Breast epithelium (tissue), 4 donors: ENCODE results near the gene PDE7B. TPM values are rescaled to one million over a fixed set of nuclear protein-coding genes. Genes with fewer than 3 reads are reported as not detected.

Experiments
- DNase-seq, 2 donors: peaks; one replicate each; pipeline ENCODE4 v3.0.0-alpha.2; 2019; ENCODE audit warnings: low spot score in 2 of 2
- H3K27ac ChIP-seq, 2 donors: fragments of 200-600 bp; sonication (generic) in 1 of 2; one replicate each; pipeline ENCODE4 v1.5.1; 2016 to 2019; ENCODE audit warnings: mild to moderate bottlenecking in 1 of 2
- H3K27me3 ChIP-seq, 2 donors: fragments of 200-600 bp; sonication (generic) in 1 of 2; one replicate each; pipeline versions ENCODE4 v1.5.1 to v1.6.0; 2017 to 2019; ENCODE audit warnings: control low read depth in 1 of 2, mild to moderate bottlenecking in 1 of 2
- H3K36me3 ChIP-seq: fragments of 200-600 bp; one replicate; pipeline ENCODE4 v1.5.1; 2019
- H3K4me1 ChIP-seq, 2 donors: fragments of 200-600 bp; sonication (generic); one replicate each; pipeline ENCODE4 v1.5.1; 2016 to 2019; ENCODE audit warnings: control low read depth in 1 of 2
- H3K4me3 ChIP-seq, 3 donors: fragments of 200-600 bp; sonication (generic); 1 replicate in 2 of 3; 2 replicates in 1 of 3; pipeline ENCODE4 v1.5.1; 2016 to 2019; ENCODE audit warnings: mild to moderate bottlenecking in 3 of 3, moderate library complexity in 2 of 3
- H3K9me3 ChIP-seq, 2 donors: fragments of 200-600 bp; sonication (generic) in 1 of 2; one replicate each; pipeline ENCODE4 v1.5.1; 2016 to 2019; ENCODE audit warnings: control low read depth in 1 of 2
- CTCF ChIP-seq, 3 donors: fragments of 450-650 bp; IDR thresholded peaks; one replicate each; pipeline ENCODE4 v1.5.1; 2016 to 2017; ENCODE audit warnings: antibody characterized with exemption in 3 of 3, mild to moderate bottlenecking in 3 of 3, moderate library complexity in 3 of 3
- POLR2A ChIP-seq: fragments of 450-650 bp; IDR thresholded peaks from one replicate; pipeline ENCODE4 v1.6.1; 2016; ENCODE audit warnings: antibody characterized with exemption, mild to moderate bottlenecking, moderate library complexity
- POLR2AphosphoS5 ChIP-seq, 3 donors: sonication (generic); formaldehyde crosslinking; IDR thresholded peaks; one replicate each; pipeline ENCODE4 v1.6.1; 2017; ENCODE audit warnings: antibody characterized with exemption in 3 of 3
- intact Hi-C: fragments of 100-400 bp; cut with DNase I; formaldehyde crosslinking; loops from one replicate; pipeline ENCODE4 v1.15.1; 2023; ENCODE audit warnings: low total_unique reads
- total RNA-seq, 3 donors: library from RNA; depleted of rRNA; stranded (reverse); fragments of >200 nt; gene quantifications; one replicate each; pipeline ENCODE4 v1.1.0, GENCODE V29; 2016

Gene PDE7B
- total RNA-seq, 3 donors from 2014 or later = 3.4 to 5.2 (median 5.1) TPM

GRCh38 chr6:135985471-135985870 is 134.0 kb downstream of the PDE7B start:
- no peaks in the 10 kb centered on the region for H3K36me3 ChIP-seq
- no peak overlapping the region for H3K4me3 ChIP-seq
- H3K9me3 ChIP-seq = no peaks in the 10 kb centered on the region
- no peak for DNase-seq
- no peak for TF ChIP-seq POLR2A
- TF ChIP-seq POLR2AphosphoS5 (IDR thresholded peaks at IDR 0.05) = no peak
- TF ChIP-seq CTCF (IDR thresholded peaks at IDR 0.05) = no peak
- no peak overlapping the region for H3K27ac ChIP-seq
- H3K4me1 ChIP-seq = no peaks in the 10 kb centered on the region
- intact Hi-C loops = no loop called here
- no peaks in the 10 kb centered on the region for H3K27me3 ChIP-seq

- DNase-seq = no peak
- intact Hi-C loops = no loop called here
- H3K4me3 ChIP-seq = no peak overlapping the region
- no peaks in the 10 kb centered on the region for H3K9me3 ChIP-seq
- H3K27me3 ChIP-seq = no peaks in the 10 kb centered on the region
- H3K27ac ChIP-seq = no peak overlapping the region
- no peaks in the 10 kb centered on the region for H3K36me3 ChIP-seq
- TF ChIP-seq CTCF (IDR thresholded peaks at IDR 0.05) = no peak
- no peak for TF ChIP-seq POLR2AphosphoS5 (IDR thresholded peaks at IDR 0.05)
- H3K4me1 ChIP-seq = no peaks in the 10 kb centered on the region
Measured at GRCh38 chr6:135987226-135987625, 135.7 kb downstream of the PDE7B start.

- no peak for DNase-seq
- H3K4me1 ChIP-seq = no peaks in the 10 kb centered on the region
- H3K27me3 ChIP-seq = no peaks in the 10 kb centered on the region
- H3K36me3 ChIP-seq = no peaks in the 10 kb centered on the region
- no peak overlapping the region for H3K4me3 ChIP-seq
- H3K9me3 ChIP-seq = no peaks in the 10 kb centered on the region
- TF ChIP-seq POLR2AphosphoS5 (IDR thresholded peaks at IDR 0.05) = no peak
- TF ChIP-seq POLR2A = no peak
- no peak for TF ChIP-seq CTCF (IDR thresholded peaks at IDR 0.05)
- no peak overlapping the region for H3K27ac ChIP-seq
- intact Hi-C loops = no loop called here
Measured at GRCh38 chr6:135990439-135990838, 138.9 kb downstream of the PDE7B start.

- no peak for DNase-seq
- Histone ChIP-seq H3K27ac (no peak overlapping the region), H3K36me3 (no peaks in the 10 kb centered on the region), H3K4me1 (no peaks in the 10 kb centered on the region), H3K9me3 (no peaks in the 10 kb centered on the region), H3K4me3 (no peak overlapping the region), H3K27me3 (no peaks in the 10 kb centered on the region)
- intact Hi-C loops = no loop called here
- no peak for TF ChIP-seq CTCF (IDR thresholded peaks at IDR 0.05)
- TF ChIP-seq POLR2A = no peak
- TF ChIP-seq POLR2AphosphoS5 (IDR thresholded peaks at IDR 0.05) = no peak
Measured at GRCh38 chr6:135990855-135991464, 139.5 kb downstream of the PDE7B start.

GRCh38 chr6:135992739-135993138 is 141.2 kb downstream of the PDE7B start:
- TF ChIP-seq POLR2A = no peak
- TF ChIP-seq CTCF (IDR thresholded peaks at IDR 0.05) = no peak
- no peak for TF ChIP-seq POLR2AphosphoS5 (IDR thresholded peaks at IDR 0.05)
- H3K27ac ChIP-seq = no peak overlapping the region
- H3K4me3 ChIP-seq = no peak overlapping the region
- no peaks in the 10 kb centered on the region for H3K36me3 ChIP-seq
- no peaks in the 10 kb centered on the region for H3K27me3 ChIP-seq
- no peaks in the 10 kb centered on the region for H3K4me1 ChIP-seq
- no peak for DNase-seq
- intact Hi-C loops = no loop called here
- H3K9me3 ChIP-seq = no peaks in the 10 kb centered on the region
